ENCODE data around the gene GRIK1. TPM values are rescaled to one million over a fixed set of nuclear protein-coding genes. Genes with fewer than 3 reads are reported as not detected.

The GRIK1 gene
- total and polyA plus RNA-seq, 2 donors (not counting 1 experiment from before 2014, with no cell fraction given): not detected

GRCh38 chr21:29557200-29557599, 382.6 kb downstream of the GRIK1 start:
- Mint-ChIP-seq H3K27ac (no peak overlapping the region), H3K27me3 (no peaks in the 10 kb centered on the region), H3K4me1 (peaks cover 8% of the 10 kb centered on the region), H3K4me3 (no peak overlapping the region), H3K9me3 (ENCODE audit: insufficient read depth) (no peaks in the 10 kb centered on the region)
- DNase-seq (peak; percentile 5), ATAC-seq (ENCODE audit: low read depth) (no peak)
- H3K9ac ChIP-seq (ENCODE audit: low read length): no peak overlapping the region
- no peak overlapping the region for H3K4me2 ChIP-seq (replicated peaks; ENCODE audit: low read depth, low read length, poor library complexity, severe bottlenecking)
- H3K4me3 ChIP-seq (ENCODE audit: control extremely low read depth in 1 of 5, extremely low read depth in 1 of 5, insufficient read depth in 1 of 5, low read depth in 2 of 5, low read length in 4 of 5): no peak overlapping the region
- H3K4me1 ChIP-seq (ENCODE audit: control insufficient read depth in 2 of 2, insufficient read depth in 2 of 2, low read length in 2 of 2): no peaks in the 10 kb centered on the region
- intact Hi-C loops (cut with micrococcal nuclease): no loop called here
- WGBS (ENCODE audit: insufficient coverage): no CpG with 5 or more reads among the region's 1 CpG
- no peaks in the 10 kb centered on the region for H3K27me3 ChIP-seq (replicated peaks in 1 of 4; ENCODE audit: control extremely low read depth in 1 of 4, control insufficient read depth in 3 of 4, insufficient read depth in 4 of 4, low read length in 3 of 4)
- H3K36me3 ChIP-seq (replicated peaks in 1 of 2; ENCODE audit: control extremely low read depth in 1 of 2, control insufficient read depth in 1 of 2, extremely low read depth in 1 of 2, insufficient read depth in 2 of 2, low read length in 1 of 2): no peaks in the 10 kb centered on the region
- no peaks in the 10 kb centered on the region for H4K20me1 ChIP-seq (ENCODE audit: control insufficient read depth, insufficient read depth, low read length, poor library complexity, severe bottlenecking)
- no peaks in the 10 kb centered on the region for H3K79me2 ChIP-seq (ENCODE audit: control insufficient read depth, insufficient read depth, low read length)
- no peak overlapping the region for H3K27ac ChIP-seq (ENCODE audit: low read length in 2 of 2)
- no peaks in the 10 kb centered on the region for H3K9me3 ChIP-seq (ENCODE audit: control extremely low read depth in 1 of 3, control insufficient read depth in 2 of 3, insufficient read depth in 1 of 3, low read length in 2 of 3)
- POLR2A ChIA-PET: no interaction called here
- H2AFZ ChIP-seq (ENCODE audit: insufficient read depth, low read depth, low read length, poor library complexity, severe bottlenecking): no peak overlapping the region
- TF ChIP-seq CTCF (IDR thresholded peaks at IDR 0.05) (no peak), EZH2 (IDR thresholded peaks at IDR 0.05; ENCODE audit: borderline replicate concordance, insufficient read depth, low read depth, low read length, poor library complexity, severe bottlenecking) (no peak)
- CTCF ChIA-PET: no interaction called here

GRCh38 chr21:29555601-29556000, 384.2 kb downstream of the GRIK1 start:
- Mint-ChIP-seq H3K27ac (no peak overlapping the region), H3K9me3 (ENCODE audit: insufficient read depth) (no peaks in the 10 kb centered on the region), H3K4me1 (peaks cover 8% of the 10 kb centered on the region), H3K27me3 (no peaks in the 10 kb centered on the region), H3K4me3 (no peak overlapping the region)
- H3K27ac ChIP-seq (ENCODE audit: low read length in 2 of 2): no peak overlapping the region
- no peaks in the 10 kb centered on the region for H3K9me3 ChIP-seq (ENCODE audit: control extremely low read depth in 1 of 3, control insufficient read depth in 2 of 3, insufficient read depth in 1 of 3, low read length in 2 of 3)
- POLR2A ChIA-PET: no interaction called here
- H3K4me2 ChIP-seq (replicated peaks; ENCODE audit: low read depth, low read length, poor library complexity, severe bottlenecking): no peak overlapping the region
- H3K9ac ChIP-seq (ENCODE audit: low read length): no peak overlapping the region
- H4K20me1 ChIP-seq (ENCODE audit: control insufficient read depth, insufficient read depth, low read length, poor library complexity, severe bottlenecking): no peaks in the 10 kb centered on the region
- H3K79me2 ChIP-seq (ENCODE audit: control insufficient read depth, insufficient read depth, low read length): no peaks in the 10 kb centered on the region
- TF ChIP-seq CTCF (IDR thresholded peaks at IDR 0.05): no peak
- no peak for TF ChIP-seq EZH2 (IDR thresholded peaks at IDR 0.05; ENCODE audit: borderline replicate concordance, insufficient read depth, low read depth, low read length, poor library complexity, severe bottlenecking)
- CTCF ChIA-PET: interaction anchor here (0.6 kb wide), 1 partner anchor 59 kb away, joined by 4 read pairs; no protein-coding TSS in a partner anchor
- WGBS (ENCODE audit: insufficient coverage): no CpG with 5 or more reads among the region's 2 CpGs
- H2AFZ ChIP-seq (ENCODE audit: insufficient read depth, low read depth, low read length, poor library complexity, severe bottlenecking): no peak overlapping the region
- no peak for DNase-seq
- H3K4me3 ChIP-seq (ENCODE audit: control extremely low read depth in 1 of 5, extremely low read depth in 1 of 5, insufficient read depth in 1 of 5, low read depth in 2 of 5, low read length in 4 of 5): no peak overlapping the region
- no peaks in the 10 kb centered on the region for H3K4me1 ChIP-seq (ENCODE audit: control insufficient read depth in 2 of 2, insufficient read depth in 2 of 2, low read length in 2 of 2)
- no peaks in the 10 kb centered on the region for H3K36me3 ChIP-seq (replicated peaks in 1 of 2; ENCODE audit: control extremely low read depth in 1 of 2, control insufficient read depth in 1 of 2, extremely low read depth in 1 of 2, insufficient read depth in 2 of 2, low read length in 1 of 2)
- no peaks in the 10 kb centered on the region for H3K27me3 ChIP-seq (replicated peaks in 1 of 4; ENCODE audit: control extremely low read depth in 1 of 4, control insufficient read depth in 3 of 4, insufficient read depth in 4 of 4, low read length in 3 of 4)
- intact Hi-C loops (cut with micrococcal nuclease): no loop called here
- no peak for ATAC-seq (ENCODE audit: low read depth)
